Glutamatergic neuron (in vitro differentiated cells): ENCODE measurements around the gene CYCS. TPM values are rescaled to one million over a fixed set of nuclear protein-coding genes. Genes with fewer than 3 reads are reported as not detected.

Source experiments
- DNase-seq: peaks from one replicate; pipeline ENCODE4 v3.0.0; 2022
- H3K27ac Mint-ChIP-seq: one replicate; pipeline ENCODE4 v1.8.0; 2020; ENCODE audit warnings: mild to moderate bottlenecking, mixed read lengths, inconsistent platforms; ENCODE audit not compliant: unreplicated experiment
- H3K27me3 Mint-ChIP-seq: one replicate; pipeline ENCODE4 v1.8.0; 2020; ENCODE audit warnings: mild to moderate bottlenecking, moderate library complexity, mixed read lengths, inconsistent platforms; ENCODE audit not compliant: unreplicated experiment
- H3K36me3 Mint-ChIP-seq: one replicate; pipeline ENCODE4 v1.8.0; 2020; ENCODE audit warnings: mild to moderate bottlenecking, mixed read lengths, inconsistent platforms; ENCODE audit not compliant: unreplicated experiment
- H3K4me1 Mint-ChIP-seq: one replicate; pipeline ENCODE4 v1.8.0; 2020; ENCODE audit warnings: mild to moderate bottlenecking, low read depth, mixed read lengths, inconsistent platforms; ENCODE audit not compliant: unreplicated experiment
- H3K4me3 Mint-ChIP-seq: one replicate; pipeline ENCODE4 v1.8.0; 2020; ENCODE audit warnings: mild to moderate bottlenecking, mixed read lengths, inconsistent platforms; ENCODE audit not compliant: unreplicated experiment
- H3K9me3 Mint-ChIP-seq: one replicate; pipeline ENCODE4 v1.8.0; 2020; ENCODE audit warnings: mild to moderate bottlenecking, moderate library complexity, mixed read lengths, inconsistent platforms; ENCODE audit not compliant: unreplicated experiment
- total RNA-seq: library from RNA; stranded (reverse); fragmentation: NEBNext Ultra II Directional; extraction: Animal tissue kit (Norgen Biotek cat#: 25700); gene quantifications from one replicate; pipeline ENCODE4 v1.2.1, GENCODE V29; 2021; ENCODE audit not compliant: unreplicated experiment
- TF ChIP-seq, protein P1 (sequence below): fragments of 200-600 bp; sonication (generic); IDR thresholded peaks from one replicate; pipeline ENCODE4 v1.5.0; 2021; ENCODE audit not compliant: partially characterized antibody, unreplicated experiment

Gene CYCS
- total RNA-seq, 1 donor from 2014 or later, result 127 TPM

GRCh38 chr7:25073451-25073850 lies 51.6 kb downstream of the CYCS start:
- no peaks in the 10 kb centered on the region for H3K4me1 Mint-ChIP-seq
- no peaks in the 10 kb centered on the region for H3K9me3 Mint-ChIP-seq
- H3K36me3 Mint-ChIP-seq, result peaks cover 4% of the 10 kb centered on the region
- H3K27me3 Mint-ChIP-seq, result peaks cover 2% of the 10 kb centered on the region
- no peak overlapping the region for H3K4me3 Mint-ChIP-seq
- no peak for DNase-seq
- TF ChIP-seq, protein P1, sequence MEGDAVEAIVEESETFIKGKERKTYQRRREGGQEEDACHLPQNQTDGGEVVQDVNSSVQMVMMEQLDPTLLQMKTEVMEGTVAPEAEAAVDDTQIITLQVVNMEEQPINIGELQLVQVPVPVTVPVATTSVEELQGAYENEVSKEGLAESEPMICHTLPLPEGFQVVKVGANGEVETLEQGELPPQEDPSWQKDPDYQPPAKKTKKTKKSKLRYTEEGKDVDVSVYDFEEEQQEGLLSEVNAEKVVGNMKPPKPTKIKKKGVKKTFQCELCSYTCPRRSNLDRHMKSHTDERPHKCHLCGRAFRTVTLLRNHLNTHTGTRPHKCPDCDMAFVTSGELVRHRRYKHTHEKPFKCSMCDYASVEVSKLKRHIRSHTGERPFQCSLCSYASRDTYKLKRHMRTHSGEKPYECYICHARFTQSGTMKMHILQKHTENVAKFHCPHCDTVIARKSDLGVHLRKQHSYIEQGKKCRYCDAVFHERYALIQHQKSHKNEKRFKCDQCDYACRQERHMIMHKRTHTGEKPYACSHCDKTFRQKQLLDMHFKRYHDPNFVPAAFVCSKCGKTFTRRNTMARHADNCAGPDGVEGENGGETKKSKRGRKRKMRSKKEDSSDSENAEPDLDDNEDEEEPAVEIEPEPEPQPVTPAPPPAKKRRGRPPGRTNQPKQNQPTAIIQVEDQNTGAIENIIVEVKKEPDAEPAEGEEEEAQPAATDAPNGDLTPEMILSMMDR, result no peak
- H3K27ac Mint-ChIP-seq, result no peak overlapping the region

Other genes with a start within 250 kb of the CYCS start
- gene OSBPL3, start 145.1 kb downstream of the CYCS start, total RNA-seq, result 37.5 TPM
- gene NPVF, start 103.2 kb upstream of the CYCS start, total RNA-seq, result not detected